IMR-90 (cell line): Measurements from ENCODE around the gene PODXL. TPM values are rescaled to one million over a fixed set of nuclear protein-coding genes. Genes with fewer than 3 reads are reported as not detected.

Experiments
- ATAC-seq: fragments of 200-7000 bp; cut with Tn5 transposase; 2 replicates; pipeline ENCODE4 v1.9.1; 2020; ENCODE audit warnings: low read depth, mild to moderate bottlenecking, moderate library complexity
- BruUV-seq: library from RNA; stranded (reverse); fragments of 400-500 nt; replicated peaks from 2 replicates; lab custom pipeline; 2021; lab: Mats Ljungman, UMichigan
- CTCF ChIA-PET: fragments of 300-600 bp; formaldehyde crosslinking; extraction: SDS; loops from one replicate; lab custom pipeline; 2021; ENCODE audit warnings: antibody characterized with exemption; lab: Yijun Ruan, JAX
- POLR2A ChIA-PET: fragments of 300-600 bp; sonication (Branson Sonifier 250); formaldehyde crosslinking; loops from one replicate; lab custom pipeline; 2022; ENCODE audit warnings: antibody characterized with exemption; ENCODE audit not compliant: unreplicated experiment; lab: Charles Lee
- DNase-seq: peaks from one replicate; pipeline ENCODE4 v3.0.0; 2013
- H2AFZ ChIP-seq: replicated peaks from 2 replicates; pipeline ENCODE3; 2013; ENCODE audit warnings: low read length, mild to moderate bottlenecking; ENCODE audit not compliant: poor library complexity
- H2AK5ac ChIP-seq: 2 replicates; pipeline ENCODE4 v1.6.1; 2013; ENCODE audit warnings: low read depth, low read length, inconsistent platforms
- H2AK9ac ChIP-seq: replicated peaks from 2 replicates; pipeline ENCODE3; 2013; ENCODE audit warnings: mild to moderate bottlenecking, low read depth, low read length, moderate library complexity; ENCODE audit not compliant: poor library complexity
- H2BK120ac ChIP-seq: 2 replicates; pipeline ENCODE4 v1.6.1; 2013; ENCODE audit warnings: low read depth, low read length, inconsistent platforms
- H2BK15ac ChIP-seq: 3 replicates; pipeline ENCODE4 v1.6.1; 2013; ENCODE audit warnings: low read depth, low read length, inconsistent platforms
- H2BK20ac ChIP-seq: 2 replicates; pipeline ENCODE4 v1.6.1; 2013; ENCODE audit warnings: low read depth, mild to moderate bottlenecking, inconsistent platforms, low read length, moderate library complexity
- H2BK5ac ChIP-seq: 2 replicates; pipeline ENCODE4 v1.6.1; 2013; ENCODE audit warnings: mild to moderate bottlenecking, low read depth, low read length, inconsistent platforms; ENCODE audit not compliant: poor library complexity, severe bottlenecking
- H3K14ac ChIP-seq: replicated peaks from 2 replicates; pipeline ENCODE4 v1.6.1; 2013; ENCODE audit warnings: low read depth, low read length, inconsistent platforms
- H3K18ac ChIP-seq: 2 replicates; pipeline ENCODE4 v1.6.1; 2013; ENCODE audit warnings: low read depth, low read length, control low read depth
- H3K23ac ChIP-seq: 2 replicates; pipeline ENCODE4 v1.6.1; 2013; ENCODE audit warnings: low read depth, low read length, inconsistent platforms
- H3K27ac ChIP-seq: 2 replicates; pipeline ENCODE4 v1.5.1; 2013; ENCODE audit warnings: mild to moderate bottlenecking, control low read depth, low read length; ENCODE audit not compliant: insufficient read depth
- H3K27me3 ChIP-seq: 2 replicates; pipeline ENCODE4 v1.6.1; 2013; ENCODE audit warnings: low read length; ENCODE audit not compliant: control insufficient read depth, insufficient read depth
- H3K36me3 ChIP-seq: 2 replicates; pipeline ENCODE4 v1.6.1; 2013; ENCODE audit warnings: low read length, mixed read lengths; ENCODE audit not compliant: control insufficient read depth, insufficient read depth
- H3K4ac ChIP-seq: 2 replicates; pipeline ENCODE4 v1.6.1; 2013; ENCODE audit warnings: low read depth, low read length, inconsistent platforms
- H3K4me1 ChIP-seq: 2 replicates; pipeline ENCODE4 v1.6.1; 2013; ENCODE audit warnings: low read length, mixed read lengths; ENCODE audit not compliant: control insufficient read depth, insufficient read depth
- H3K4me2 ChIP-seq: 2 replicates; pipeline ENCODE4 v1.6.1; 2013; ENCODE audit warnings: low read depth, mild to moderate bottlenecking, control low read depth, low read length, moderate library complexity
- H3K4me3 ChIP-seq: 2 replicates; pipeline ENCODE4 v1.5.1; 2013; ENCODE audit warnings: low read depth, mild to moderate bottlenecking, control low read depth, low read length, moderate library complexity; ENCODE audit not compliant: insufficient read depth
- H3K56ac ChIP-seq: 2 replicates; pipeline ENCODE4 v1.6.1; 2013; ENCODE audit warnings: low read length, inconsistent platforms; ENCODE audit not compliant: insufficient read depth; ENCODE audit errors: extremely low read depth
- H3K79me1 ChIP-seq, 2 experiments: 2 replicates each; pipeline ENCODE4 v1.6.1; 2013; ENCODE audit warnings: low read length in 2 of 2, inconsistent platforms in 1 of 2, low read depth in 1 of 2
- H3K9ac ChIP-seq: 2 replicates; pipeline ENCODE4 v1.6.1; 2013; ENCODE audit warnings: low read depth, low read length, control low read depth
- H3K9me1 ChIP-seq: 2 replicates; pipeline ENCODE4 v1.6.1; 2013; ENCODE audit warnings: low read length, inconsistent platforms; ENCODE audit not compliant: insufficient read depth
- H3K9me3 ChIP-seq: 2 replicates; pipeline ENCODE4 v1.6.1; 2013; ENCODE audit warnings: low read length; ENCODE audit not compliant: control insufficient read depth, insufficient read depth
- H4K20me1 ChIP-seq: 2 replicates; pipeline ENCODE4 v1.6.1; 2013; ENCODE audit warnings: low read length, inconsistent platforms; ENCODE audit not compliant: insufficient read depth
- H4K5ac ChIP-seq: 2 replicates; pipeline ENCODE4 v1.6.1; 2013; ENCODE audit warnings: mild to moderate bottlenecking, low read depth, low read length, control low read depth
- H4K8ac ChIP-seq, 2 experiments: 2 replicates each; pipeline ENCODE4 v1.6.1; 2013; ENCODE audit warnings: low read depth in 2 of 2, low read length in 2 of 2, control low read depth in 1 of 2, inconsistent platforms in 1 of 2
- H4K91ac ChIP-seq: 2 replicates; pipeline ENCODE4 v1.6.1; 2013; ENCODE audit warnings: low read depth, low read length, inconsistent platforms; ENCODE audit not compliant: insufficient read depth
- BHLHE40 ChIP-seq: fragments of 150-350 bp; IDR thresholded peaks from 2 replicates; pipeline ENCODE4 v1.6.1; 2016; ENCODE audit warnings: mild to moderate bottlenecking, low read depth, low read length
- CHD1 ChIP-seq: IDR thresholded peaks from 2 replicates; pipeline ENCODE4 v1.6.1; 2012; ENCODE audit warnings: low read depth, low read length, improper control_type of control experiment
- CTCF ChIP-seq: conservative IDR thresholded peaks from 2 replicates; pipeline ENCODE4 v1.5.1; 2012; ENCODE audit warnings: mild to moderate bottlenecking, low read depth, low read length, improper control_type of control experiment
- FOS ChIP-seq: fragments of 150-350 bp; IDR thresholded peaks from 2 replicates; pipeline ENCODE4 v1.6.1; 2016; ENCODE audit warnings: low read depth, low read length
- MAZ ChIP-seq: IDR thresholded peaks from 2 replicates; pipeline ENCODE4 v1.6.1; 2012; ENCODE audit warnings: low read depth, mild to moderate bottlenecking, low read length, improper control_type of control experiment, moderate library complexity, borderline replicate concordance
- MXI1 ChIP-seq: IDR thresholded peaks from 2 replicates; pipeline ENCODE4 v1.6.1; 2012; ENCODE audit warnings: low read depth, mild to moderate bottlenecking, low read length, moderate library complexity, borderline replicate concordance
- NFE2L2 ChIP-seq: fragments of 150-350 bp; IDR thresholded peaks from 2 replicates; pipeline ENCODE4 v1.6.1; 2016; ENCODE audit warnings: low read depth, mild to moderate bottlenecking, low read length
- POLR2A ChIP-seq: IDR thresholded peaks from 2 replicates; pipeline ENCODE4 v1.6.1; 2012; ENCODE audit warnings: mild to moderate bottlenecking, low read depth, low read length
- RAD21 ChIP-seq: IDR thresholded peaks from 2 replicates; pipeline ENCODE4 v1.6.1; 2012; ENCODE audit warnings: low read length, improper control_type of control experiment
- RCOR1 ChIP-seq: IDR thresholded peaks from 2 replicates; pipeline ENCODE4 v1.6.1; 2012; ENCODE audit warnings: mild to moderate bottlenecking, low read length, improper control_type of control experiment; ENCODE audit not compliant: insufficient replicate concordance
- SMC3 ChIP-seq: fragments of 150-350 bp; IDR thresholded peaks from 2 replicates; pipeline ENCODE4 v1.6.1; 2016; ENCODE audit warnings: low read depth, mild to moderate bottlenecking, antibody characterized with exemption, low read length, moderate library complexity
- dilution Hi-C: fragments of 300-500 bp; cut with HindIII; formaldehyde crosslinking; loops from one replicate; pipeline ENCODE4 v1.14.3; 2018; ENCODE audit warnings: low sequenced_read_pairs; ENCODE audit not compliant: unreplicated experiment
- in situ Hi-C: fragments of 300-500 bp; cut with MboI; formaldehyde crosslinking; loops from 3 replicates; pipeline ENCODE4 v1.14.3; 2019; ENCODE audit warnings: low sequenced_read_pairs, inconsistent platforms, mixed read lengths
- intact Hi-C: fragments of 100-400 bp; cut with micrococcal nuclease; formaldehyde crosslinking; loops from 2 replicates; pipeline ENCODE4 v1.10.0; 2022
- polyA plus RNA-seq, 3 experiments: library from polyadenylated mRNA; depleted of rRNA; stranded (reverse); fragments of >200 nt; gene quantifications; 2 replicates each; pipeline ENCODE4 v1.2.3, GENCODE V29; 2012; ENCODE audit warnings: low replicate concordance in 1 of 3
- total RNA-seq: library from RNA; depleted of rRNA; stranded (reverse); fragments of >200 nt; gene quantifications from 2 replicates; pipeline ENCODE4 v1.2.3, GENCODE V29; 2012
- TF ChIP-seq, protein P1 (sequence below): fragments of 150-350 bp; IDR thresholded peaks from 2 replicates; pipeline ENCODE4 v1.6.1; 2016; ENCODE audit warnings: low read depth, mild to moderate bottlenecking, low read length, moderate library complexity, borderline replicate concordance

PODXL gene
- total and polyA plus RNA-seq, 2 of the 4 experiments (the other 2 are of a cell fraction), result 1.3 to 3.8 TPM

DNA sequence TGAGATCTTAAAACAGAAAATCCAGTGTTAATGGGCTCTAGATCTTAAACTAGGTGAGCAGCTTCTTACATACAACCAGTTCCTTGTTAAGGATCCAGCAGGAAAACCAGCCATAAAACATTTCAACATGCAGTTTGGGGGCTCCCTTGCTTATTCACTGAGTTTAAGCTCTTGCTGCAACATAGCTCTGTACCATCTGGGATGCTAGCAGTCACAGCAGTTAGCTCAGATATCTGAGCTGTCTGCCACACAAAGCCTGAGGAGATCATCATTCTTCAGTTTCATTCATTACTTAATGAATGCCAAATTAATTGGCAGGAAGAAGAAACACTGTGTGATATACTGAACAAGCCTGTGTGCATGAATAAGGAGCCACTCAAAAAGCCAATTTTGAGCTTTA is 62.8 kb downstream of the PODXL start:
- no peak overlapping the region for H4K8ac ChIP-seq
- BruUV-seq, result no TSS peak
- no peaks in the 10 kb centered on the region for H3K9me3 ChIP-seq
- H3K18ac ChIP-seq, result no peak overlapping the region
- H2BK5ac ChIP-seq, result no peak overlapping the region
- peaks cover 0 to 6% of the 10 kb centered on the region in 2 experiments; a peak in 3 of 4 replicates for H3K79me1 ChIP-seq
- dilution Hi-C loops, result no loop called here
- no peak overlapping the region for H2AK9ac ChIP-seq
- no peak for DNase-seq
- no peak overlapping the region for H3K56ac ChIP-seq
- no peak overlapping the region for H3K4me3 ChIP-seq
- no peaks in the 10 kb centered on the region for H3K27me3 ChIP-seq
- H3K27ac ChIP-seq, result no peak overlapping the region
- in situ Hi-C loops, result no loop called here
- no peaks in the 10 kb centered on the region for H4K20me1 ChIP-seq
- H3K9ac ChIP-seq, result no peak overlapping the region
- CTCF ChIA-PET, result interaction anchor here (1.2 kb wide), 1 partner anchor 13 kb away, joined by 3 read pairs; no protein-coding TSS in a partner anchor
- H2BK15ac ChIP-seq, result no peak overlapping the region
- H4K5ac ChIP-seq, result no peak overlapping the region
- H3K4ac ChIP-seq, result no peak overlapping the region
- H2BK120ac ChIP-seq, result no peak overlapping the region
- H3K9me1 ChIP-seq, result no peaks in the 10 kb centered on the region; the same call in 1 of the 2 replicates
- intact Hi-C loops, result no loop called here
- H2AK5ac ChIP-seq, result no peak overlapping the region
- H2BK20ac ChIP-seq, result no peak overlapping the region
- H3K36me3 ChIP-seq, result peaks cover 5% of the 10 kb centered on the region
- no peak overlapping the region for H3K14ac ChIP-seq
- peaks cover 6% of the 10 kb centered on the region; the same call in 1 of the 2 replicates for H3K4me1 ChIP-seq
- TF ChIP-seq CHD1 (no peak), CTCF (no peak), MXI1 (no peak), RAD21 (no peak), BHLHE40 (no peak), MAZ (no peak), NFE2L2 (no peak), SMC3 (no peak), FOS (no peak), RCOR1 (no peak), POLR2A (no peak)
- TF ChIP-seq, protein P1, sequence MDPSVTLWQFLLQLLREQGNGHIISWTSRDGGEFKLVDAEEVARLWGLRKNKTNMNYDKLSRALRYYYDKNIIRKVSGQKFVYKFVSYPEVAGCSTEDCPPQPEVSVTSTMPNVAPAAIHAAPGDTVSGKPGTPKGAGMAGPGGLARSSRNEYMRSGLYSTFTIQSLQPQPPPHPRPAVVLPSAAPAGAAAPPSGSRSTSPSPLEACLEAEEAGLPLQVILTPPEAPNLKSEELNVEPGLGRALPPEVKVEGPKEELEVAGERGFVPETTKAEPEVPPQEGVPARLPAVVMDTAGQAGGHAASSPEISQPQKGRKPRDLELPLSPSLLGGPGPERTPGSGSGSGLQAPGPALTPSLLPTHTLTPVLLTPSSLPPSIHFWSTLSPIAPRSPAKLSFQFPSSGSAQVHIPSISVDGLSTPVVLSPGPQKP, result no peak
- H2AFZ ChIP-seq, result no peak overlapping the region
- no peak overlapping the region for H3K4me2 ChIP-seq
- no peak for ATAC-seq
- POLR2A ChIA-PET, result interaction anchor here (0.8 kb wide), 1 partner anchor 9 kb away, joined by 3 read pairs; no protein-coding TSS in a partner anchor
- no peak overlapping the region for H4K91ac ChIP-seq
- H3K23ac ChIP-seq, result no peak overlapping the region
